ENCODE measurements around the gene CERKL.

CERKL gene

DNA sequence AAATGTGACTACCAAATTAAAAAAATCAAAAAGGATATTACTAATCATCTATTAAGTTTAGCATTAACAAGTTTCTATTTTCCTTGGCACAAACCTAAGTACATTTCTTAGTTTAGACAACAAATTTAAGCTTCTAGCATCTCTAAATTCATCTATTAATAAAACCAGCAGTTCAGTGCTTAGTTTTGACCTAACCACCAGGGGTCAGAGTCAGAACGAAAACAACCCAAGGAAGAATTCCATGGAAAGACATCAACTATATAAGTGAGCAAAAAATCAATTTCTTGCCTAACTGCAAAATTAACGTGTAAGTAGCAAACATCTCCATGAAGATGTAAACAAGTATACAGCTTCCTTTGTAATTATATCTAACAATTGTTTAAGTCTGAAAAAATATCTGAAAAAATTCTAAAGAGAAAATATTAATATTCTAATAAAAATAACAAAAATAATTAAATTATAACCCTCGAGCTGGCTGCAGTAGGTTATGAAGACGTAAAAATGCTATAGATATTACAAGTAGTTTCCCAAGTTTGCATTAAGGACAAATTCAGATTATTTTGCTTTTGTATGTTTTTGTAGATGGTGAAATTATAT lies 83.7 kb downstream of the CERKL start:
- no peak for DNase-seq

DNA sequence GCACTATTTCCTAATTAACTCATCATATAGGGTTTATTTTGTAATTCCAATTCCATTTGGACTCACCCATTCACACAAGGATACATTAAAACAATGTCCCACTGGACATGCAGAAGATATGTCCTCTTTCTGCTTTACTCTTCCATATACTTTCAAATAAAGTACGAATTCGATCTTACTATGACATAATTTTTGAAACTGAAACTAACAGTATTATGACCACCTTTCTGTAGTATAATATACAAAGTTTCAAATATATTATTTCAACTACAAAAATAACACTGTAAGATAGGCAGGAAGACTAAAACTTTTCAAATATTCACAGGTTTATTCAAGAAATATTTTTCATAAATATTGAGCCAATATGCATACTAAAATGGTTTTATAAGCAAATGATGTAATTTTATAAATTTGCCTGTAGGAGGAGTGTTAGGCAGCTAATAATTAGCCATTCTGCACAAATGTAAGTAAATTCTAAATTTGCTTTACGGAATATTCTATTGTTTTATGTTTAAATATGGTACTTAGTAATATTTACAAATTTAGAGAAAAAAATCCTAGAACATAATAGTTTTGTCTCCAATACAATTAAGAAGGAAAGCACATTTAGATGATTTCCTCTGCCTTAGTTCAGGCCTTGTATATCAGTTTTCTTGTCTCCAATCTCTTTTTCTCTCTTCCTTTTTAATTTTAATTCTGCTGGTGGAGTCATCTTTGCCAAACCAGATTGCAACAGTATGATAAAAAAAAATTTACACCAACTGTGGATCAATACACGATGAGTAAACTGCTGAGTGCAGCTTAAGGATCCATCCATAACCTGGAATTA lies 85.9 kb downstream of the CERKL start:
- DNase-seq = no peak

DNA sequence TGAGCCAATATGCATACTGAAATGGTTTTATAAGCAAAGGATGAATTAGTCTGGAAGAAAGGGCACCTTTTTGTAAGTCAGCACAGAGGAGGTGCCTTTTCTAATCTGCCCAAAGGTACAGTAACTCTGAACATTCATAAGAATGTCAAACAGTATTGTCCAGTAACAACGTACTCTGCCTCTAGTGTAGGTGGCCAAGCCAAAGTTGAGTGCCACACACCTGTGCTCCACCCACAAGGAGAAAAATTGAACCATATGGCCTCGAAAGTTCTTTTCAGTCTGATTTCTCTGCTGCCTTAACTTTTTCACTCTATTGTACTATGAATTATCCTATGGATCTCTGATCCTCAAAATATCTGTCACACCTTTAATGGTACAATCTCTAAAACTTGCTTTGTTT lies 86.8 kb downstream of the CERKL start:
- DNase-seq = no peak

DNA sequence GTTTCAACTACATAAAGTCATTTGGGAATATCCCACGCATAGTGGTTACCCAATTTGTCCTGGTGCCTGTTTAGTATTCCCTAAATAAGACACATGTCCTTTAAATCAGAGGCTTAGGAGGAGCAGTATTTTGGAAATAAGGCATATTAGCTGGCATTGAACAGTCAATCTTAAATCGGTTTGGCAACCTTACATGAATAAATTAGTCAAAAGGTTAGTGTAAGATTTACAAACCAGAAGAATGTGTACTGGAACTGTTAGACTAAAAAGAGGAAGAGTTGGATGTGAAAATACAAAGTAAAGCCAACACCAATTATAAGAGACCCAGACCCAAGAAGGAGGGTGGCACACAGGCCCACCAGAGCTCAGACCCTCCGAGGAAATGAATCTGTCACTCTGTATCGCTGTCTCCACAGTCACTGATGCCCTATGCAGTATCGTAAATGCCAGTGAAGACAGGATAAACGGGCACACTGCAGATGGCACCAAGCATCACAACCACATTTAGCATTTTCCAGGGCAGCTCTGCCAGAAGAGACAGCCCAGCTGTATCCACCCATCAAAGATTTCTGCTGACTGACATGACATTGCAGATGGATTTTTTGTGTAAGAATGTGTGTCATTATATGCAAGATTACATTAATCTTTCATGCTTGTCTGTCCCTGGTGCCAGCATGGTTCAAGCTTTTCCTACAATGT lies 90.4 kb downstream of the CERKL start:
- no peak for DNase-seq

DNA sequence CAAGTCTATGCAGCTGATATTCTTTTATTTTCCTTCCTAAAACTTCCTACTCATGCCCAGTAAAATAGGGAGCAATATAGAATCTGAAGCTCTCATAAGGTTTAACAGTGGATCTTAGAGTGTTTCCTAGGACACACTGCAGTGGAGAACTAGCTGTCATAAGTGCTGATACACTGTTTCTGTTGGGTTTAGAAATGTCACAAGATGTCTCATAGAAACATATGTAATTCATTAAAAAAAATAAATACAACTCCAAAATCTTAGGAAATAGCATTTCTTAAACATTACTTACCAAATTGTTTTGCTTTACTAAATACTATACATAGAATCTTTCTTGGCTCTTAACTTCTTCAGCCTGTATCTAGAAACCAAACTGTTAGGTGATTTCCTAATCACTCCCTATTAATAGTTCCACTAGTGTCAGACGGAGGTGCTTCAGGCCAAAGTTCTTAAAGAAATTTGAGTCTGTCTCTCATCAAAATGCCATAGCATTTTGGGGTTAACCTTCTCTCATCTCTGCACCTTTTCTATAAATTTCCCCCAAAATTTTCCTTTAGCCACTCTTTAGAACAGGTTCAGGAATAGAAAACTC lies 93.7 kb downstream of the CERKL start:
- no peak for DNase-seq

DNA sequence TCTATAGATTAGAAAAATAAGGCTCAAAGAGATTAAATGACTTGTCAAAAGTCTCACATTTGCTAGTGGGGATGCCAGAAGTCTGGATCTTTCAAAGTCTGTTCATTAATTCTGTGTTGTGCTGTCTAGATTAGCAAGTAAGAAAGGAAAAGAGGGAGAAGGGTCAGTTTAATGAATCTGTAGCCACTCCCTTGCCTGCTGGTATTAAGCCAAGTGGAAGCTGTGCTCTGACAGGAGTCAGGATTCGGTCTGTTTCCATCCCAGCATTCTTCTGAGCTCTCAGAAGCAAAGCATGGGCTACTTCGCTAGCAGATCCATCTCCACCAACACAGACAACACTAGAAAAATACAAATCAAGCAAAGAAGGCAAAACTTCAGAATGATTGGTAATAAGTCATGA lies 98.5 kb downstream of the CERKL start:
- DNase-seq = no peak

DNA sequence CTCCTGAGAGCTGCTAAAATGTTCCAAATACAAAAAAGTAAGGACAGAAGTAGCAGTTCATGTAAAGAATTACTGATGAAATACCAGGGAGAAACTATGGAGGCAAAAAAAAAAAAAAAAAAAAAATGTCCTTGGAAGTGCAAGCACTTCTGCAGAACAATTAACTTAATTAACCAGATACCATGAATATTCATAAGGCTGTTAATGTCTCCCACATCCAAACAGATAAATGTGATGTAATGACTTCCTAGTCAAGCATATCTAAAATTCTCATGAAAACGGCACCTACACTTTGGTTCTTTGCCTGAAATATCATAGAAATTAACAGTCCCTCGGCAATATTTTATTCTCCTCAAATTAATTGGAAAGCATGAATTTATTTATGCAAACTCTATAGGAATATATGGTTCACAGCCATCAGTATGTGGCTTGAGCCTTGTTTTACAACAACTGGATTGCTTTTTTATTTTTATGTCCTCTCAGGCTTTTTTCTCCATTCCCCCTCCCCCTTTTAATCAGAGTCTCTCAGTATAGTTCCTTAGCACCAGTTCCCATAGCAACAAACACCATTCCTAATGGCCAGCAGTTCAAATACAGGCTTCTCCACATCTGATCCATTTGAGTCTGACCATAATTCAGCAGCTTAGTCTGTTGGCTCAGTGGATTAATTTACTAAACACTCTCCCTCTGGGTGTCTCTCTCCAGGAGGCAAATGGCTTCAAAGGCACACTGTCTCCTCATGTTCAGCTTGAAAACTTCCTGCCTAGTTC lies 102.7 kb downstream of the CERKL start:
- no peak for DNase-seq

DNA sequence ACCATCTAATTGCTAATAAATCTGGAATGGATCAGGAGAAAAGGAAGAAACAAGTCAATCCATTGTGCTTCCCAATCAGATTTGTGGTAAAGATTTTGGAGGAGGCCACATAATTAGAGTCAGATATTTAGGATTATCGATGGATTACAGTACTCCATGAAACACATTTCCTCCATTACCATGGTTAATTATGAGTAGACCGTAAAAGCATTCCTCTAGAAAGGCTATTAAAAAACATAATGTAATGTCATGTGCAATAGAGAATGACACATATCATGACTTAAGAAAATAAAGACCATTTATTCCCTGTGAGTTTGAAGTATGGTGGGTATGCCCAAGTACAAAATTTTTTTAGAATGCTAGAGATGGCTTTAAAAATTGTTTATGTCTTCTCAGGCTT lies 103.7 kb downstream of the CERKL start:
- DNase-seq = no peak

DNA sequence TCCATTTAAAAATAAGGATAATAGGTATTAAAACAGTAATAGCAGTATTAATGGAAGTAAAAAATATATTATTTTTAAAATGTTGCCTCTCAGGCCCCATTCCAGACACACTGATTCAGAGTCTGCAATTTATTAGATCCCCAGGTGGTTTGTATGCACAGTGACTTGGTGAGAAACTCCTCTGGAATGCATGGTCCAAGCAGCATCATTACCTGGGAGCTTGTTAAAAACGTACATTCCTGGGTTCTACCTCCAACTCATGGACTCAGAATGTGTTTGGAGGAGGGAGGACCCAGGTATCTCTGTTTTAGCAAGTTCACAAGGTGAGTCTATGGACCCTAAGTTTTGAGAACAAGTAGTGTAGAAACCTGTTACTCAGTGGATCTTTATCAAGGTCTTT lies 104.1 kb downstream of the CERKL start:
- DNase-seq = no peak

DNA sequence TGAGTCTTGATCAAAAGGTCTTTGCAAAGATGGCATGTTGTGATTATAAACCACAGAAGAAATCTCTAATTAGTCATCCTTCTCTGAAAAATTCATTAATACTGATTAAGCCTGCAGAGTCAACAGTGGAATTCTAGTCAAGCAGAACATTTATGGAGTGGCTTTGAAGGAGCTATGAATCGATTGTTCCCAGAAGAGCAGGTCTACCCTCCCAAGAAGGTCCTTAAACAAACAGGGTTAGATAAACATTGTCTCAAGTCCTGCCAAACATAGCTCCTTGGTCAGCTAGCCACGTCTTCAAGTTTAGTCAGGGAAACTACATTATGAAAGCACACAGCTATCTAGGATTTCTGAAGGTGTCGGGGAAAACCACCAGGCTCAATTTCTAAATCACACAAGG lies 110.8 kb downstream of the CERKL start:
- no peak for DNase-seq

DNA sequence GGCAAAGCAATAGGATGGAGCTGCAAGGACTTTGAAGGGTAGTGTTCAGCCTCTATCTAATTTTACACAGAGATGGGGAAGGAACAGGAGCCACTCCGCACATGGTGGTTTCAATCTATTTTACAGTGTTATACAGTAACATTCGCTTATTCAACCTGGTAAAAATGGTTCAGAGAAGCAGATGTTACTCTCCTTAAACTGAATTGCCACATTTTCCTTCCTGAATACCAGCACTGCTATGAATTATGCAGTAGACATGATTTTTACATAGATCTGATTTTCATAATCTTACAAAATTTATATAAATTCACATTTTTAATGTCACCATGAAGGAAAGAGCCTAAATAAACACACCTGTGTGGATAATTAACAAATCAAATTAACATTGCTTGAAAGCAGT lies 114.7 kb downstream of the CERKL start:
- no peak for DNase-seq

DNA sequence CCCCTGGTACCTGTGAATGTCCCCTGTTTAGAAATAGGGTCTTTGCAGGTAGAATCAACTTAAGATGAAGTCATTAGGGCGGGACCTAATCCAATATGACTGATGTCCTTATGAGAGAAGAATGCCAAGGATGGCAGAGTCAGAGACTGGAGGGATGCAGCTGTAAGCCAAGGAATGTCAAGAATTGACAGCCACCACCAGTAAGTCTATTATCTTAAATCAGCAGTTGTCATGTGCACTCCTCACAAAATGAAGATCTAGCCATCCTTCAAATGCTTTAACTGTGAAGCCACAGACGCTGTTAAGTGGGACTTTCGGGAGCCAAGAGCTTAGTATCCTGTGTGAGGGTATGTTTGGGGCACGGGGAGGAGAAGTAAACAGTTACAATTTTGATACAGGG lies 116.5 kb downstream of the CERKL start:
- DNase-seq = no peak

DNA sequence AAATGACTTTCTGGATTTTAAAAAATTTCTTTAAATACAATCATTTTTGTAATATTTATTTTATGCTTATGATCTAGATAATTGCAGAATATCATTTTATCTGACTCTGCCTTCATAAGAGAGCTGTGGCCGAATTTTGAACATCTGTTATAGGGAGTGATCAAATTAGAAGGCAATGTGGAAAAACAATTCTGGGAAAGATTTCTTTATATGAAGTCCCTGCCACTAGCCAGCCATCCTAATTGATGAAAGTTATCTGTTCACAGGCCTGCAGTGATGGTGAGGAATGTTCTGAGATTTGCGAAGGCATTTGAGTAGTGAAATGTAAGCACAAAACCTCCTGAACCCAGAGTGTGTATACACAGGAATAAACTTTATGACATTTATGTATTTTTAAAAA lies 120.2 kb downstream of the CERKL start:
- DNase-seq = no peak

DNA sequence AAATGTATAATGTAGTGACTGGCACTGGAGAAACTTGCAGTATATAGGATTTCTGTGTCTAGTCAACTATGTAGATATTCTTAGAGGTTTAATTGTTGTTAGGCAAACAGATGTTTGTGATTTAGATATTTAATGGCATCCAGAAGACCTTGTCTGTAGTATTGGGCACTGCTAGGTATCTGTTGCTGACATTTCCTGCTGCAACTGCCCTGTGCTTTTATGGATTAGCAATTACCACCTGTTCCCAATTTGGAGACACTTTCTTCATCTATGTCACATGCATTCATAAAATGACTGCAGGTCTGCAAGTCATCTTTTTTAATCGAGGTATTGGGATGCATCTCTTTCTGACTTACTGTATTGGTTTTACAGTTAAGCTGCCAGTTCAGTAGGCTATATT lies 128.5 kb downstream of the CERKL start:
- no peak for DNase-seq

DNA sequence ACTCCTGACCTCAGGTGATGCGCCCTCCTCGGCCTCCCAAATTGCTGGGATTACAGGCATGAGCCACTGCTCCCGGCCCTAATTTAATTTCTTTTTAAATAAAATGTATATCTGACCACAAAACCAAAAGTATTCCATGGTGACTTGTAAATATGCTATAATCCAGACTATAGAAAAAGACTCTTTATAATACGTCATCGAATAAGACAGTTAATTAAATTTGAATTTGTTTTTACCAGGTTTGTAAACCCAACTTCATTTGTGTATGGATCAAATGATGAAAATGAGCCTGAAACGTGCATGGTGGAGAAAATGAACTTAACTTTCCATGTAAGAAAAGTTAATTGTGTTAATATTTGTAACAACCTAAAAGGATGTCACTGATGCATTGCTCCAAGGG lies 129.8 kb downstream of the CERKL start:
- no peak for DNase-seq

DNA sequence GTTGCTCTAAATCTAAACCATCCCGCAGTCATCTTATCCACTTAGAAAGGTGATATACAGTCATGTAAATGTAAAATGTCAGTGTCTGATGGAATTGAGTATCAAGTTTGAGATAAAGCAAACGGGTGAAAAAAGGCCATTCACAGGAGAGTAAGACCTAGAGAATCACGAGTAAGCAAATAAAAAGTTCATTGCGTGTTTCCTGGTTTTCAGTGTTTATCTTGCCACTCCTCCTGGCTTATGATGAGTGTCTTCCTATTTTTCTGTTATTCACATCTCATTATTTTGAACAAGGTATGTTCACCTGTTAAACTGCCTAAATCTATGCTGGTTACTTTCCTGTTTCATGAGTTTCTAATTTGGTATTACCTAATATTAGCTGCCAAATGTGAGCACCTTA lies 130.9 kb downstream of the CERKL start:
- no peak for DNase-seq

DNA sequence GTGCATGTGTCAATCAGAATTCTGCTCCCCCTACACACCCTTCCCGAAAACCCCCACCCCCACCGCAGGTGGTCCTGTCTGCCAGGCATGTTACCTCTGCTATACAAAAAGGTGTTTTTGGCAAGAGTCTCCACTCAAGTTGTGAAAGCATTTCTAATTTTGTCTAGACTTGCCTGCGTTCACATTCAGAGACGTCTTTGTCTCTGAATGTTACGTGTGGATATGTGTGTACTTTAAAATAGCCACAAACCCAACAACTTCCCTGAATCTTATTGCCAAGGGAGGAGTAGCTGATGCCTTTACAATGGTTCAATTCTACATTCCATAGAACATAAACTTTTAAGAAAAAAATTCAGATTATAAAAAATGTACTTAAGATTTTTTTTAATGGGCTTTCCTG lies 133.1 kb downstream of the CERKL start:
- no peak for DNase-seq

DNA sequence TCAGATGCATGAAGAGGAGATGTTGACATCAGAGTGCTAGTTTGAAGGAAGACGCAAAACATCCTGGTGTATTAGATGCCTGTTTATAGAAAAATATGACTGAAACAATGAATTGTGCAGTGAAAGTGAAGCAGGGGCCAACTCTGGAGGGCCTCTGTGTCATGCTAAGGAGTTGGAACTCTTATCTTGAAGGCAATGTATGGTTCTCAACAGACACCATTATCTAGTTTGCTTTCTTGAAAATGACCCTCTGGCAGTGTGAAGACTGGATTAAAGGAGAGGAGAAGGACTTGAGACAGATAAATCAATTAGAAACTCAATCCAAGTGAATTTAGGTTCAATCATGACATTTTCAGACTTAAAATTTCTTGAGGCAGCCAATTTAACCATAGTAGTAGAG lies 136.7 kb downstream of the CERKL start:
- no peak for DNase-seq

DNA sequence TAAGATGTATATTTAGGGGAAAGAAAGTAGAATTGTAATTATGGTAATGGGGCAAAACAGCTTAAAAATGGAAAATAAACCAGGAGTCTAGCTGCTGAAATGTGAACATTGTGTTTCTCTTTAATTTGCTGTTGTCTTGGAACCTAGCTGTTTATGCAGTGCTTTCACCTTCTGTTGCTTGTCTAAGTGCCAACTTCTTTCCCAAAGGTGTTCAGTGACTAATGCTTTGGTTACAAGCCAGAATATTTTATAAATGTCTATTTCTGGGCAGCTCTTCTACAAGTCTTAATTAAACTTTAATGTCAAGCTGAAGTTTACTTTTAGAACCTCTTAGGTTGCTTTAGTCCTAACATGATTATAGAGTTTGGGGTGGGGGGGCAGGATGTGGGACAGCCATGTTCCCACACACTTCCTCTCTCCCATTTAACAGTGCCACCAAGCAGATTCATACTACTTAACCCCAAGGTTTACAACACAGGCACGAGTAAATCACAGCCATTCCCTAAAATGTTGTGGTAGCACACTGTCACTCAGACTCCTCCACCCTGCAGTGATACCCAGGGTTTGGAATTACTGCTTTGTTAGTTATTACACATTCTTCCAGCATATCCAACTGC lies 139.1 kb downstream of the CERKL start:
- DNase-seq = no peak

DNA sequence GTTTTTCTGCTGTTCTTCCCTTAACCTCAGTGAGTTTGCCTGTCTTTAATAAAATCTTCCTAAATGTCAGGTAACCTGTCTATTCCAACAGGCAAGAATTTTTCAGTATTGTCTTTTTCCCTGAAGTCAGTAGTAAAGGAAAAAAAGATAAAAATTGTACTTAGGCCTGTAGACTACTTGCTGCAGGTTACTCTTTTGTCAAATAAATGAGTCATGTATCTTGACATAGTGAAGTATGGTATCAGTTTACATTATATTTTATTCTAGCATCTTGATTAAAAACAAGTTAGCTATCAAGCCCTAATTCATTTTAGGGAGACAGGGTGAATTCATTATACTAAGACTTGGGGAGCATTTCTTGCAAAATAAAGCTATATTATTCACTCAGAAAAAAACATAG lies 139.9 kb downstream of the CERKL start:
- DNase-seq = no peak

DNA sequence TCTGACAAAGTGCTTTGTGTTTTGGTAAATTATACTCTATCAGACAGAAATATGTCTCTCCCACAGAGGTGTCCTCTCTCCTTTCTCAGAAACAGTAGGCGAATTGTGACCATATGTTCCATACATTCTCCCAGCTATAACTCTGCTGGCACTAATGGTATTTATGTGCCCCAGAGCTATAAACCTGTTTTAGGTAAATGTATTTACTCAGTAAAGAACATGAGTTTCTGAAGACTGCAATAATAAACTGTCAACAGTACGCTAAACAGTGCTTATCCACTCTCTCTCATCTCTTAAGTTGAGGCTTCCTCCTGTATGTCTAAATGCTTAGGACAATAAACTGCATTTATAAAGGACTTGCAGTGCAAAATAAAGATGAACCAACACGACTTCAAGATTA lies 141.2 kb downstream of the CERKL start:
- DNase-seq = no peak

DNA sequence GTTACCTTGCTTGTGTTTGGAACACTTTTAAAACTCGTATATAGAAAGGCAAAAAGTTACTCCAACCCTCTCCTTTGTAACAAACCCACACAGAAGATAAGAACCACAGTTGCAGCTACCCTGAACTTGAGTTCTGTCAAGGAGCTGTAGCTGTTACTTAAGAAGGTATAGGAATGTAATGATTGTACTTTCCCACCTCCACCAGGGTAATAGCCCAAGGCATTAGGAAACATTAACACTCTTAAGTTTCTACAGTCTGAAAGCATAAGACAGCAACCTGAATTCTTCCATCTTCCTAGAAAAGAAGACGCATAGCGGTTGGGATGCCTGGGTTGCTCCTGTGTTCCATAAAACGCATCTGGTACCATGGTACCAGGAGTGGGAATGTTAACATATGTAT lies 156.7 kb downstream of the CERKL start:
- DNase-seq = no peak

DNA sequence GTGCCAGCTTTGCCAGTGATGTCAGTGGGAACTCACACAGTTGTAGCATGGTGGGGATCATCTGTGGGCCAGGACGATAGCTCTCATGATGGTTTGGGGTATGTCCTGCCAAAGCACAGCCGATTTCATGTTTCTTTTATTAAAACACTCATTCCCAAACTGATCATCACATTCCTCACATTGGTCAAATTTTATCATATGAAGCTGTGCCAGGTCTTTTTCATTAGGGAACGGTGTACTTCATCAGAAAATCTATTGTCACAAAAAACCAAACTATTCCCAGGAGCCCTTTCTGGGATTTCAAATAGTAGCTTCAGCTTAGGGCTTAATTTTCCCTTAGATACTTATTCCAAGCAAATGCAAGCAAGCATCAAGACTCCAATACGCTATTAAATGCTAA lies 157.7 kb downstream of the CERKL start:
- no peak for DNase-seq

All from stimulated activated CD4-positive, alpha-beta T cell treated with anti-CD3 and anti-CD28 coated beads, Interleukin-4, amount 100 ng/mL, for 1 hour (primary cell).